Suppressor macrophage (primary cell): ENCODE results near the gene PSMA2.

Source experiments
- DNase-seq, 4 experiments: peaks; one replicate each; pipeline ENCODE4 v3.0.0-alpha.2; 2020 to 2022
- total RNA-seq, 17 experiments: gene quantifications; one replicate each; lab custom pipeline; 2026; ENCODE audit warnings: mixed read lengths in 6 of 17, inconsistent platforms in 3 of 17; lab: John Stamatoyannopoulos, UW

Gene PSMA2
- total RNA-seq, result 1.1 to 35.2 (median 4.2) reads per million in 17 experiments

- peak; percentile 97 to 98 (median 97) for DNase-seq
Measured at GRCh38 chr7:42931834-42932651, at the start of gene PSMA2, which contains the start of gene MRPL32. PSMA2 (minus strand) TSS chr7:42932174; CDS start chr7:42932158, 16 bp downstream. MRPL32 (plus strand) TSS chr7:42932376; CDS start chr7:42932387, 11 bp downstream.

GRCh38 chr7:42981601-42982000, 49.6 kb upstream of the PSMA2 start:
- peak in 3 of 4 experiments; percentile 32 to 39 (median 34) for DNase-seq

- DNase-seq, result no peak
Measured at GRCh38 chr7:42980514-42980913, 48.5 kb upstream of the PSMA2 start.

- DNase-seq, result no peak
Measured at GRCh38 chr7:42980084-42980483, 48.1 kb upstream of the PSMA2 start.

- no peak for DNase-seq
Measured at GRCh38 chr7:42978496-42978895, 46.5 kb upstream of the PSMA2 start.

GRCh38 chr7:42976371-42976770, 44.4 kb upstream of the PSMA2 start:
- no peak for DNase-seq

- DNase-seq, result no peak
Measured at GRCh38 chr7:42972699-42973500, 40.9 kb upstream of the PSMA2 start.

- DNase-seq, result no peak
Measured at GRCh38 chr7:42967391-42967790, 35.4 kb upstream of the PSMA2 start.

GRCh38 chr7:42964849-42965805, 33.2 kb upstream of the PSMA2 start:
- DNase-seq, result peak in 1 of 4 experiments; percentile 13

- DNase-seq, result no peak
Measured at GRCh38 chr7:42964293-42964692, 32.3 kb upstream of the PSMA2 start.

GRCh38 chr7:42961170-42961569, 29.2 kb upstream of the PSMA2 start:
- DNase-seq, result peak; percentile 27 to 57 (median 48)

- no peak for DNase-seq
Measured at GRCh38 chr7:42960762-42961161, 28.8 kb upstream of the PSMA2 start.

- no peak for DNase-seq
Measured at GRCh38 chr7:42959549-42959948, 27.6 kb upstream of the PSMA2 start.

- DNase-seq, result no peak
Measured at GRCh38 chr7:42956062-42956461, 24.1 kb upstream of the PSMA2 start.

- DNase-seq, result peak; percentile 49 to 83 (median 75)
Measured at GRCh38 chr7:42953994-42954393, 22.0 kb upstream of the PSMA2 start.

- no peak for DNase-seq
Measured at GRCh38 chr7:42952328-42952727, 20.4 kb upstream of the PSMA2 start.

GRCh38 chr7:42950417-42950816, 18.4 kb upstream of the PSMA2 start:
- no peak for DNase-seq

GRCh38 chr7:42947521-42947920, 15.5 kb upstream of the PSMA2 start:
- no peak for DNase-seq

- DNase-seq, result peak; percentile 44 to 75 (median 64)
Measured at GRCh38 chr7:42946627-42946950, 14.6 kb upstream of the PSMA2 start.

- DNase-seq, result peak; percentile 36 to 70 (median 66)
Measured at GRCh38 chr7:42945821-42946626, 14.1 kb upstream of the PSMA2 start.
